Cerebellar cortex (tissue), 1 donor: ENCODE measurements around the gene CABLES1.

Experiments
- DNase-seq: peaks from one replicate; pipeline ENCODE4 v3.0.0-alpha.2; 2015; ENCODE audit warnings: low spot score

The CABLES1 gene

DNA sequence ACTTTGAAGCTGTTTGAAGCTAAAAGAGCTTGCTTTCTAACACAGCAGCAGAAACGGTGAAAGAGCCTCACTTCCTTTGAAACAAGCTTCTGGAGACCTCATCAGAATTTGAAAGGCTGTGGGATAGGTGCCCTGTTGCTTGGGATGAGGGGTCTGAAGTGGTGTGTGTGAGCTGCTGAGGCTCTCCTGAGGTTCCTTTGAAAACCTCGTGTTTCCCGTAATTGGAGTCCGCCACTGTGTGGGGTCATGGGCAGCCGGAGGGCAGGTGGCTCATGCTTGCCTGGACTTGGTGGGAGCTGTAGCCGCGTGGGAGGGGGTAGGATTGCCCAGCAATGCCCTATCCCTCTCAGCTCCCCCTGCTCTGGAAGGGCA, 34.4 kb downstream of the CABLES1 start:
- DNase-seq, result no peak

DNA sequence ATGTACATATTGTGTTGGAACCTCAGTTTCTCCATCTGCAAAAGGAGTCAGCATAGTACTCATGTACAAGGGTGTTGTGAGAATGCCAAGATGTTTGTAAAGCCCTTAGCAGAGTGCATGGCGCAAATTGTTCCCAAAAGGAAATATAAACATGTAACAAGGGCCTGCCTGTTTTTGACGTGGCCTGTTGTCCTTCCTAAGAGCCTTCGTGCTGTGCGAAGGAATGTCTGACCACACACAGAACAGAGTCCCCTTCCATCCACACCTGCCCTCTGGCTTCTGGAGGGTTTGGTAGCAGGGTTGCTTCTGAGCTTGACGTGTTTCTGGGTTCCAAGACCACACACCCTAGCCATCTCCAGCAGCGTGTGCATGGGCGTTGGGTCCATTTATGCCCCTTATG, 34.9 kb downstream of the CABLES1 start:
- DNase-seq, result no peak

DNA sequence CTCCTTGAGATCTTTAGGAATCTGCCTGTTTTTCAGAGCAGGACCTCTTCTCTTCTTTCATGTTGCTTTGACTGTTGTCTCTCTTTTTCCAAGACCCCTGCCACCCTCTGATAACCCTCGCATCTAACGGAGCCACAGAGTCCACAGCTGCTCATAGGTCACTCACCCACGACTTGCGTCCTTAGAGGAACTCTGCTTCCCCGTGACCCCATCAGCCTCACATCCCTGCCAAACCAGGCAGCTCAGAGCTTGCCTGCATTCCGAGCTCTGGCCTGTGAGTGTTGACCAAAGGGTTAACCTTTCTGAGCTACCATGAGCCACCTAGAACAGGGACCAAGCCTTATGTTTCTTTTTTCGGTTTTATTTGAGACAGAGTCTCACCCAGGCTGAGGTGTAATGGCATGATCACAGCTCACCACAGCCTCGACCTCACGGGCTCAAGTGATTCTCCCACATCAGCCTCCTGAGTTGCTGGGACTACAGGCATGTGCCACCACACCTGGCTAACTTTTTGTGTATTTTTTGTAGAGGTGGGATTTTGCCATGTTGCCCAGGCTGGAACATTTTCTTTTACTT, 36.4 kb downstream of the CABLES1 start:
- DNase-seq, result no peak

DNA sequence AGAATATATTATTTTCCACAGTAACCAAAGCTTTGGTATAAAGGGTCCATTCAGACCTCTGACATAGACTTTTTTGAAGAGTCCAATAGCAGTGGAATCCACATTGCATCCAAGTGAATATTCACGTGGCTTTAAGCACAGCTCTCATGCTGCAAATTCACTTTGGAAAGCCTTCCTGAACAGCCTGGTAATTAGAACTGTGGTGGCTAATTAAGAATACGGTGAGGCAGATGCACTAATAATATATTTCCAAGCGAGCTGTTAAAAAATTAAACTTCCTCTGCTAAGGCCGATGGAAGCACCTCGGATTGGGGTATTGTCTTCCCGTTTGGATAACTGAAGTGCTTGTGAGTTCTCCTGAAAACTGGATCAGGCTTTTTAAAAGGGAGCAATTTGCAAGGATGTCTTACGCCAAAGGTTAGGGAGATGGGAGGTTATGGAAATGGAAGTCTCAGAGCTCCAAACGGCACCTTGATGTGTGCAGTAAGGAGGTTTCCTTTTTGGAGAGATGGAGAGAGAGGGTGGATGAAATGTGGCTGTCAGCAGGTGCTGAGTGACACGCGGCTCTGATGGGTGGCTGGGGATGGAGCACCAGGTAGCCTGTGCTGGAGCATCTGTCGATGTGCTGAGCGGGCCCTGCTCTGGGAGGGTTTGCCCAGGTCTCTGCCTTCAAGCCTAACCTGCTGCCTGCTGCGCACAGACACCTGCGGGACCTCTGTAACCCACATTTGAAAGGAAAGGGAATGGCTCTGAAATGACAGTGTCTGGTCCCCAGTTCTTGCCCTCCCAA, 37.5 kb downstream of the CABLES1 start:
- no peak for DNase-seq

DNA sequence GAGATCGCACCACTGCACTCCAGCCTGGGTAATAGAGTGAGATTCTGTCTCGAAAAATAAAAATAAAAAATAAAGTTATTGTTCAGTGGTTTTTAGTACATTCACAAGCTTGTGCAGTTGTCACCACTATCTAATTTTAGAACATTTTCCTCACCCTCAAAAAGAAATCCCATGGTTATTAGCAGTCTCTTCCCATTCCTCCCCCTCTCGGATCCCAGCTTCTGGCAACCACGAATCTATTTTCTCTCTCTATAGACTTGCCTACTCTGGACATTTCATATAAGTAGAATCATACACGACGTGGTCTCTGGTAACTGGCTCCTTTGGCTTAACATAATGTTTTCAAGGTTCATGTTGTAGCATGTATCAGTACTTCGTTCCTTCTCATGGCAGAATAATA, 38.6 kb downstream of the CABLES1 start:
- no peak for DNase-seq

DNA sequence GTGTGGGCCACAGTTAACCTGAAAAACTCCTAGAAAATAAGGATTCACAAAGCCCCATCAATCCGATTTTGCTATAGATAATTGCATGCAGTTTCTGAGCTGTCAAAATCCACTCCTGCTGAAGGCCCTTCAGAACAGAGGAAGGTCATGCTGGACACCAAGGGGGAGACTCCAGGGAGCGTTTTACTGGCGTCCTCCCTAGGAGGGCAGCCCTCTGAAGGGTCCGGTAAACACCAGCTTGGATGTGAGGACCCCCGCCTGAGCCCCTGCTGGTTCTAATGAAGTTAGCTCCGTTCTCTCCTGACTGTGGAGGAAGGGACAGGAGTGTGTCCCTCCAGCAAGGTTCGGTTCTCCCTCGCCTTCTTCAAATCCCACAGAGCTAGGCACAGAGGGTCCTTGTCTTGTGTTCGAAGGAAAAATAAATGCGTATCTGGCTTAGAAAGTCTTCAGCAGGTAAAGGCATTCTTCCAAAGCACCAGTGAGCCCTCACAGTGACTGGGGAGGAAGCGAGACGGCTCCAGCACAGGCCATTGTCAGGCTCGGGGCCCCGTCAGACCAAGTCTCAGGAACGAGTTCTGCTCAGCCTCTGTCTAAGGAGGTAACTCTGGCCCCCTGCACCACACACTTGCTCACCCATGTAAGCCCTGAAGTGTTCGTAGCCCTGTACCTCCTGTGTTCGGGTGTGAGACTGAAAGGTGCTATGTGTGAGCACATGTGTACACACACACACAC, 41.6 kb downstream of the CABLES1 start:
- no peak for DNase-seq

DNA sequence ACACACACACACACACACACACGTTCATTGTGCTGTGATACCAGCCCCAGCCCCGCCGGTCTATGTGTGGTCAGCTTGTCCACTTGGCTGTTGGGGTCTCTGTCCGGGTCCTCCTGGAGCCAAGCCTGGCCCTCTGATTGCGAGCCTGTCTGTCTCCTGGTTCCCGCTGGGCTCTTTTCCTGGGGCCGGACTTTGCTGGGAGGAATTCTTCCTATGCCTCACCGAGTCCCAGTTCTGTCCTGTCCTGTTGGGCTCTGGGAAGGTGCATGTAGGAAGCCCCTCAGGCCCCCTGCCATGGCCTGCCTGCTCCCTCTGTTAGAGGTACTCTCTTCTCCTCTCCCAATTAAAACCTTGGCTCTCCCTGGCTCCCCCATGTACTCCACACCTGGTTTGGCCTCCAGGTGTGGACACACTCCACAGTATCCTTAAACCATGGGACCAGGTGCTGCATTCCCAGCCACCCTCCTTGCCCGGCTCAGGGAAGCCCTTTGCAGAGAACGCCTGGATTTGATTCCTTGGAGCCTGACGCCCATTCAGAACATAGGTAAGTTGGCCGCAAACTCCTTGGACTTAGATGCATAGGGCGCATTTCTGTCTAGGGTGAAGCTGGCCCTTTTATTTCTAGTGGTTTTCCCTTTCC, 42.3 kb downstream of the CABLES1 start:
- no peak for DNase-seq

DNA sequence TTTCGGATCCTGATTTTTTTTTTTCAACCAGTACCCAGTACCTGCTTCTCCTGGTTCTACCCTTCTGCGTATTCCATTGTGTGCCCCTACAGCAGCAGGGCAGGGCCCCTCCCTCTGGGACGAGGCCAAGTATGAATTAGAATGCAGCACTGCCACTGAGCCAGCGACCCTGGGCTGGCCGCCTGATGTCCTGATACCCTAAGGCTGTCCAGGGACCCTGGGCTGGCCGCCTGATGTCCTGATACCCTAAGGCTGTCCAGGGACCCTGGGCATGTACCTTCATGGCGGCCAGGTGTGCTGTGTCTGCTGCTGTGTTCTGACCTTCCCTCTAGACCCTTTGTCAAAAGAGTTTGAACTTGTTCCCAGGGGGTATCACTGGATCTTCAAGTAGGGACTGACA, 42.9 kb downstream of the CABLES1 start:
- no peak for DNase-seq

DNA sequence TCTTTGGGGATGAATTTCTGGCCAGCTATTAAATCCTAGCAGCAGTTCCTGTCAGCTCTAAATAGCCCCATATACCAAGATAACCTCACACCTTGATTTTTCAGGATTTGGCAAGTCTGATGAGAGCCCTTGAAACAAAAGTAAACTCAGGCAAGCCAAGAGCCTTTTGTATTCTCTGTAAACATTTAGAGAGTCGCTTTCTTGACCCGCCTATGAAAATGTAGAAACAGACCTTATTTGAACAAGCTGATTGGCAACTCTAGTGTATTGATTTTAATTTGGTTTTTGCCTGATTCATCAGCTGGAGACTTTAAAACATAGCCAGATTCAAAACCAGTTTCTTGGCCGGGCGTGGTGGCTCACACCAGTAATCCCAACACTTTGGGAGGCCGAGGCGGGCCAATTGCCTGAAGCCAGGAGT, 43.4 kb downstream of the CABLES1 start:
- no peak for DNase-seq

DNA sequence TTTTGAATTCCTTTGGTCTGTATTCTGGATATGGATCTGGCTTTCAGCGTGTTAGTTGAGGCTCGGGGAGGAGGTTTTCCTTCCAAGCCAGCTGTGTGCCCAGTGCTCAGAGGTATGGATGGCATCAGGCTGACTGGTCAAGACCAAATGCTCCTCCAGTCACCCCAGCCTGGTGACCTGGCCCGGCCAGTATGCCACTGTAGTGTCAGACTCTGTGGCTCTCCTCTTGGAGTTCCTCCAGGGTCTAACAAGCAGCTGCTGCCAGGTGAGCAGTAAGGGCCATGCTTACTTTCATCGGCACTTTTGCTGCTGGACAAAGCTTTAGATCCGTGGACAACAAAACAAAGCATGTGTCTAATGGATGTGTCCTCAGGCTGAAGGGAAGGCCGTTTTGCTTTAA, 44.1 kb downstream of the CABLES1 start:
- no peak for DNase-seq

DNA sequence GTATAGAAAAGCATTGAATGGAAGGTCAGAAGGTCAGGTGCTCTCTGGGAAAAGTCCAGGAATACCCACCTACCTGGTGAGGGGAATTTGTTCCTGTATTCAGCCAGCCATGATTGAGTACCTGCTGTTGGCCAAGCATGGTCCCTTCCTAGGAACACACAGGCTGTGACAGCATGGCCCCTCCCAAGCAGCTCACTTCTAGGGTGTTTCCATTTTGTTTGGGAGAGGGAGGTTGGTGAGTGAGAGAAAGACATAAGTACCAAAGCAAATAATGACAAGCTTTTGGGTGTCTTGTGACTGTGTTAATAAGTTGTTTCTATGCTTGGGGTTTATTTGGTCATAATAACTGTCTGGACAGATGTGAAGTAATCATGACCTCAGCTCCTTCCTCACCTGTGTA, 46.3 kb downstream of the CABLES1 start:
- DNase-seq, result no peak

DNA sequence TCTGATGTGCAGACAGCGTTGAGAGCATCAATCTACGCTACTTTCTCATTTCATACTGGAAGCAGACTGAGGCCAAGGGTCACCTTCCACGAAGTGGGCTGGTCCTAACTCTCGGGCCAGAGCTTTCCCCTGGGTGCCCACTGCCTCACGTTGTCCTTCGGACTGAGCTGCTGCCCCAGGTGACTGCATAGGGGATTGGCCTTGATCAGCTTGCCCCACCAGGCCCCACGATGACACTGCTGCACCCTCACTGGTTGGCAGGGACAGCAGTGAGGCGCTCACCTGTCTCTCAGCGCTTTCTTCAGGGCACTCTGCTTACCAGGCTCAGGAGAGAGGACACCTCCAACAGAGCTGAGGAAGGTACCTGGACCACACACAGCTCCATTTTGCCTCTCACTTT, 47.3 kb downstream of the CABLES1 start:
- DNase-seq, result no peak

DNA sequence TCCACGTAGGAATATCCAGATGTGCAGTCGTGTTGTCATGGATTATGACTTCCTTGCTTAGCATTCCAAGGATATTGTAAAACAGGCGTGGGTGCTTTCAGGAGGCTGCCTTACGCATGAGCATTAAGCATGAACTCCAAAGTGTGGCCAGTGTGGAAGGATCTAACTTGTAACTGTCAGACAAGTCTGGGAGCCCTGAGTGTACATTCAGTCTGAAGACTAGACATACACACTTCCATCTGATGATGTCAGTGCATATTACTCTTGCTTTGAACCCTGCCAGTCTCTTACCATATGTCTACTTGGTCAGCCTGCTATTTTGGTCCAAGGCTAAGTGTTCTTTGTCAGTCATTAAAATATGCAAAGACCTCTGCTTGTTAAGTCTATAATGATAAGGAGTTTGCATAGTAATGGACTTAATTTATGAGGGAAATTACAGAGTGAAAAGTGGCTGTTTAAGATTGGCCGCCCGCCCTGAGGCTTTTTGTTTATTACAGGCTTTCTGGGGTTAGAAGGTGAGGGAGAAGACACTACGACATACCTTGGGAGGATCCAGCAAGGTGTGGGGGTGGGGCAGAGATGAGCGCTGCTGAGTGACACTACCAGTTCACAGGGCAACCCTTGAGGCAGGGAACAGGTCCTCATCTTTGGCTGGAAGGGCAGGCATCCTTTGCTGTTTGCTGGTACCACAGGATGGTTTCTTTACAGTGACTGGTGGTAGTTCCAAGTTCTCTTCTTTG, 48.3 kb downstream of the CABLES1 start:
- DNase-seq, result no peak

DNA sequence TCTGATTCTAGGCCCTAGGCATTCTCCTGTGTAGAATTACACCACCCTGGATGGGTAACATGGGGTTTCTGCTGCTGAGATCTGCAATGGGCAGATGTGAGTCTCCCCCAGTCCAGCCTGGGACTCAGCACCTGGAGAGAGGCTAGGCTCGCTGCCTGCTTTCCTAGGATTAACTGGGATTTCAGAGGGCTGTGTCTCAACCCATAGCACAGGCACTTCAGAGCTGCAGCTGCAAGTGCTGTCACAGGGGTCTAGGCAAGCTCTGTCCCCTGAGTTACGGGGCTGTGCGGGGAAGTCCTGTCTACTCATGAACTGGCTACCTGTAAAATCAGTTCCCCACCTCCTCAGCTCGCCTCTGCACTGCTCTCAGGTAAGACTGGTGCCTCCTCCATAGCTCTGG, 51.5 kb downstream of the CABLES1 start:
- no peak for DNase-seq

DNA sequence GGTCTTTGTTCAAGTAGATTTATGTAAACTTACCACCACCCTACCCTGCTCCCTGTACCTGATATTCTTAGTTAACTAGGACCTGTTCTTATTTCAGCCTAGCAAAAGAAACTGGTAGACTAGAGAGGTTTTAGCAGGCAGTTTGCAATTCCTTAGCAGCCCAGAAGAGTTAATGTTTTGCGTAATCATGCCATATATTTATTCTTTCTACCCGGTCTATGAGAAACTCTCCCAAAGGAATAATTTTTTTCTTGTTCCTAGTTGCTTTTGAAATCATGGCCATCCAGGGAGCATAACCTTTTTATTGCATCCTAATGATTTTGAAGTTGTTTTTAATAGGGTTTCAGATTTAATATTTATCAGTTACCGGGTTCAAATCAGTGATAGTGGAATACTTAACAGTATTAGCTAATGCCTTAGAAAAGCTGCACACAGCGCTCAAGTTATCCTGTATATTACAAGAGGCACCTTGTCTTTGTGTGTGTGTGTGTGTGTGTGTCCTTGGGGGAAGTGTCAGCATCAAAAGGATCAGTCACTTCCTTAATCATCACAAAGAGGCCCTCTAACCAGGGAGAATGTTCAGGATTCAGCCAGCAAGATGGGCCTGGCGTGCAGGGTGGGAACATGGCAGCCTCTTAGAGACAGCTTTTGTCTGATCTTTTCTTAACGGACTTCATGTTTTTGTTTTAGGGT, 52.9 kb downstream of the CABLES1 start:
- no peak for DNase-seq

DNA sequence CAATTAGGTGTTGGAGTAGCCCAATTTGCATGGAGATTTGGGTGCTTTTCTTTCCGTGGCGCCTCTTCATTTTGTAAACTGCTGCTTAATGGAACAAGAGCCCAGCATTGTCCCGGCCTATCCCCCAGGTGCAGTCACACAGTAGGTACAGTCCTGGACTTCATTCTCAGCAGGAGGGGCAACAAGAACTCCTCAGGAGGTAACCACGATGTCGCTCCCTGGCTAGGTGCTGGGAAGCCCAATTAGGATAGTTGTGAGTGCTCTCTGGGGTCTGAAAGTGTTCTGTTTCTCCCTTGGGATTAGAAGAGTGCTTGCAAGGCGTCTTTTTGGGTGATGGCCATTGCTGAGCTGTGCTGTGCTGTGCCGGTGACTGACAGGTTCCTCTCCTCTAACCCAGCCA, 53.8 kb downstream of the CABLES1 start:
- DNase-seq, result no peak

DNA sequence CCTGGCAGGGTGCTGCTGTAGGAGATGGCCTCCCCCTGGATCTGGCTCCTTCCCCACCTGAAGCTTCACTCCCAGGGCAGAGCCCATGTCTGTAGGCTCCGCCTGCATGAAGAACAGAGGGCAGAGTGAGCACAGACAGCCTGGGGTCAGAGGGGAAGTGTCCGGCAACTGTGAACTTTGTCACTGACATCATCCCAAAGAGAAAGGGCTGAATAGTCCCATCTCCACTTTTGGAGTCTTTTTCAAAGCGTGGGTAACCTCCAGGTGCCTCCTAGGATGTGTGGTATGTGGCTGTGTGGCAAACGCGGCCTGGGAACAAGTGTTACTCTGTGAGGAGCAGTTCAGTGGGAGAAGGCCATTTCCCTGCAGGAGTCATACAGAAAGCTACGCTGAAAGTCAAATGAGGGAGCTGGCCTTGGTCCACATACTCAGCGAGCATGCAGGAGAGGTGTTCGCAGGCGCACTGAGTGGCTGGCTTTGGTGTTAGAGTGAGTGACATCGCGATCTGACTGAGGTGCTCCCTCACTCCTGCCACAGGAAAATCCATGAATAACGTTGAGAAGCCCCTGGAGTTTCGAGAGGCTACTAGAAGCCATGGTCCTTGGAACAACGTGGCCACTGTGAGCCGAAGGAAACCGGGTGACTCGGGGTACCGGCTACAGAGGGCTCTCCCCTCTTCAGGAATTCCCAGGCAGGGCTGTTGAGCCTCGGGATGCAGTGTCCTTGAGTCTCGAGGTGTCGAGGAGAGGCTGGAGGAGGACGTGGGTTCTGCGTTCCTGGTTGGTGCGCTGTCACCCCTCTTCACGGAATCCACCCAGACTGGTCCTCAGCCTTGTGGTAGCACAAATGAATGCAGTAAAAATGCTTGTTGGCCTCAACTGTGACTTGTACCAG, 54.7 kb downstream of the CABLES1 start:
- DNase-seq, result no peak

DNA sequence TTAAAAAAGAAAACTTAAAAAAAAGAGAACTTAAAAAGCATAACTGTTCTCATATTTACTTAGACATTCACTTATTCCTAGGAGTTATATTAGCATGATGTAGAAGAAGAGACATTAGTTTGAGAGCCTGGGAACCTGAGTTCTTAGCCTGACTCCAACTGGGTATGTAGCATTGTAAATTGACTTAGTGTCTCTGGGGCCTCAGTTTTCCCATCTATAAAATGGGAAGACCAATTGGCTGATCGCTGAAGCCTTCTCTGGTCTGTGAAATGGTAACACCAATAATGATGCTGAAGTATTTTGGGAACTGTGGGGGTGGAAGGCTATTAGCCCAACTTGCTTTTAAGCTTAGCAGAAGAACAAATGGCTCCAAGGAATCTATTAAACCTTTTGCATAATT, 55.9 kb downstream of the CABLES1 start:
- no peak for DNase-seq

DNA sequence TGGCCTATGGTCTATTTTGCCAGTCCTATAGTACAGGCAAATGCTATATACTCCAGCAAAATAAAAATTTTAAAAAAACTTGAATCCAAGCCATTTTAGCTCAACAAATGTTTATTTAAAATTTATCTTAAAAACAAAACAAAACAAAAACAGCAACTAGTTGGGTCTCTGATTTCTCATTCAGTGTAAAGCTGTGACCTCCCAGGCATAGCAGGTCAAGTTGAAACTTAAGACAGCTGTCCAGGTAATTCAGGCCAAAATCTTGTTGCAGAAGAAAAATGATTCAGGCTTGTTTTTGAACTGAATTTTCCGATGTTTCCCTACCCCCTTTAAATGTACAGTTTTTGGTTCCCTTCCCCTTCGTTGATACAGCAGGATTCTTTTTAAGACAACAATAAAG, 58.5 kb downstream of the CABLES1 start:
- DNase-seq, result no peak

DNA sequence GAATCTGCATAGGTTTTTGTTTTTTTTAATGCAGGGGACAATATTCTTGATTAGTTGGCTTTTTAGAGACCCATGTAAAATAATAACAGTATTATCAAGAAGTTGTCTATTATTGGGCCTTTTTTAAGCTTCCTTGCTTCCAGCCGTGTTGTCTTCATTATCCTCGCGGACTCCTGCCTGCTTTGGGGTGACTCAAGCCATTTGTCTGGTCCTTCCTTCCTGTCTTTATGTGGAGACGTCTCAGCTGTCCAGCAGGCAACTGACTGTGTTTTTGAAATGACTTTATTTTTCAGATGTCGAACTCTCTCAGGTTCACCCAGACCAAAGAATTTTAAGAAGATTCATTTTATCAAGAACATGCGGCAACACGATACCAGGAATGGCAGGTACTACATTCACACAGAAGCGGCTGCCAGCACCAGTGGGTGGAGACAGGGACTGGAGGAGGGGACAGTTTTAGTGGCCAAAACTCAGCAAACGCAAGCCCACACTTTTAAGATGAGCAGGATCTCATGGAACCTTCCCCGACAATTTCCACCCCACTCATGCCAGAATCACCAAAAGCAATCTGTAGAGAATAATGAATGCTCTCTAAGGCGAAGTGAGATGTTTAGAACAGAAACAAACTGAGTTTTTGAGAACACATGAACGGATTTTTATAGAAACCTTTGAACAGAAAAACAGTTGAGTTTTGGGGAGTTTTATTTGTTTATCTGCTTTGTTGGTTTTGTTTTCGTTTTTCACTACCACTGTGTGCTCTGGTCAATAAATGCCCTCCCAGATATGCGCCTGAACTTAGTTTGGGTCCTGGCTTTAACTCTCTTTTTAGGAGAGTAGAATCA, 59.1 kb downstream of the CABLES1 start:
- no peak for DNase-seq
